Loucy (cell line): ENCODE data around the gene TLDC2.
A peak's percentile ranks its signal among the peaks of the same experiment; 100 is the strongest.

Source experiments
- H2AFZ ChIP-seq: fragments of 200-600 bp; sonication (generic); 2 replicates; pipeline ENCODE4 v1.6.0; 2016; ENCODE audit warnings: antibody characterized with exemption, mild to moderate bottlenecking, low read length, moderate library complexity
- H3F3A ChIP-seq: fragments of 200-600 bp; 2 replicates; pipeline ENCODE4 v1.6.0; 2016; ENCODE audit warnings: antibody characterized with exemption, low read depth, mild to moderate bottlenecking
- H3K27me3 ChIP-seq: fragments of 200-600 bp; sonication (generic); 2 replicates; pipeline ENCODE4 v1.6.1; 2014; ENCODE audit warnings: low read length, mild to moderate bottlenecking; ENCODE audit not compliant: insufficient read depth, poor library complexity, severe bottlenecking
- H3K36me3 ChIP-seq: fragments of 200-600 bp; sonication (generic); 2 replicates; pipeline ENCODE4 v1.6.1; 2016; ENCODE audit warnings: low read length; ENCODE audit not compliant: insufficient read depth
- H3K4me1 ChIP-seq: fragments of 200-600 bp; sonication (generic); 2 replicates; pipeline ENCODE4 v1.5.1; 2014; ENCODE audit warnings: low read length, mild to moderate bottlenecking; ENCODE audit not compliant: insufficient read depth, poor library complexity, severe bottlenecking
- H3K4me2 ChIP-seq: fragments of 200-600 bp; sonication (generic); 2 replicates; pipeline ENCODE4 v1.6.0; 2014; ENCODE audit warnings: antibody characterized with exemption, low read length, low read depth, mild to moderate bottlenecking; ENCODE audit not compliant: poor library complexity, severe bottlenecking
- H3K4me3 ChIP-seq: fragments of 200-600 bp; sonication (generic); 2 replicates; pipeline ENCODE4 v1.5.1; 2014; ENCODE audit warnings: low read length, mild to moderate bottlenecking, mixed read lengths; ENCODE audit not compliant: poor library complexity, severe bottlenecking
- H3K79me2 ChIP-seq: fragments of 200-600 bp; sonication (generic); 2 replicates; pipeline ENCODE4 v1.6.1; 2014; ENCODE audit warnings: low read length; ENCODE audit not compliant: insufficient read depth
- H3K9ac ChIP-seq: fragments of 200-600 bp; sonication (generic); 2 replicates; pipeline ENCODE4 v1.6.0; 2014; ENCODE audit warnings: mild to moderate bottlenecking, low read depth, low read length, moderate library complexity; ENCODE audit not compliant: poor library complexity, severe bottlenecking
- H3K9me2 ChIP-seq: fragments of 200-600 bp; sonication (generic); replicated peaks from 2 replicates; pipeline ENCODE4 v1.6.1; 2016; ENCODE audit warnings: low read depth, low read length, mixed read lengths
- H3K9me3 ChIP-seq: fragments of 200-600 bp; sonication (generic); 2 replicates; pipeline ENCODE4 v1.6.1; 2014; ENCODE audit warnings: mild to moderate bottlenecking, antibody characterized with exemption, low read length, low read depth; ENCODE audit not compliant: insufficient read depth
- H4K20me1 ChIP-seq: fragments of 200-600 bp; sonication (generic); 2 replicates; pipeline ENCODE4 v1.6.0; 2014; ENCODE audit warnings: antibody characterized with exemption, low read length, mild to moderate bottlenecking; ENCODE audit not compliant: insufficient read depth, poor library complexity, severe bottlenecking
- CTCF ChIP-seq: fragments of 200-600 bp; sonication (generic); conservative IDR thresholded peaks from 2 replicates; pipeline ENCODE4 v1.5.1; 2014; ENCODE audit warnings: mild to moderate bottlenecking, antibody characterized with exemption, low read length
- EZH2phosphoT487 ChIP-seq: fragments of 200-600 bp; IDR thresholded peaks from 2 replicates; pipeline ENCODE4 v1.6.1; 2018; ENCODE audit warnings: antibody characterized with exemption, mild to moderate bottlenecking, moderate library complexity, borderline replicate concordance

Gene TLDC2

GRCh38 chr20:36859700-36860330, 16.1 kb upstream of the TLDC2 start:
- Histone ChIP-seq H3K9ac (peak overlapping the region; percentile 63), H3F3A (0 out of 2 replicates have a peak, but pooled peaks cover 6% of the 10 kb centered on the region), H3K79me2 (peaks cover 30% of the 10 kb centered on the region; the same call in 1 of the 2 replicates), H3K4me1 (peaks cover 44% of the 10 kb centered on the region), H4K20me1 (peaks cover 21% of the 10 kb centered on the region), H3K4me3 (peak overlapping the region; percentile 68), H3K36me3 (no peaks in the 10 kb centered on the region), H3K27me3 (no peaks in the 10 kb centered on the region), H3K4me2 (peak overlapping the region; percentile 91), H3K9me2 (no peaks in the 10 kb centered on the region), H2AFZ (no peak overlapping the region), H3K9me3 (no peaks in the 10 kb centered on the region)
- no peak for TF ChIP-seq CTCF
- TF ChIP-seq EZH2phosphoT487: no peak

GRCh38 chr20:36860339-36860738, 15.6 kb upstream of the TLDC2 start:
- H3K27me3 ChIP-seq: no peaks in the 10 kb centered on the region
- peaks cover 44% of the 10 kb centered on the region for H3K4me1 ChIP-seq
- peak overlapping the region; percentile 63 for H3K9ac ChIP-seq
- no peaks in the 10 kb centered on the region for H3K9me3 ChIP-seq
- TF ChIP-seq EZH2phosphoT487: no peak
- TF ChIP-seq CTCF: no peak
- peaks cover 21% of the 10 kb centered on the region for H4K20me1 ChIP-seq
- peak overlapping the region; percentile 91 for H3K4me2 ChIP-seq
- H2AFZ ChIP-seq: no peak overlapping the region
- H3K4me3 ChIP-seq: peak overlapping the region; percentile 68
- peaks cover 30% of the 10 kb centered on the region; the same call in 1 of the 2 replicates for H3K79me2 ChIP-seq
- no peaks in the 10 kb centered on the region for H3K36me3 ChIP-seq
- H3K9me2 ChIP-seq: no peaks in the 10 kb centered on the region
- H3F3A ChIP-seq: 0 out of 2 replicates have a peak, but pooled peaks cover 6% of the 10 kb centered on the region

- Histone ChIP-seq H3K9me2 (no peaks in the 10 kb centered on the region), H3K4me3 (peak overlapping the region; percentile 68), H3K9me3 (no peaks in the 10 kb centered on the region), H3F3A (0 out of 2 replicates have a peak, but pooled peaks cover 6% of the 10 kb centered on the region), H3K4me1 (peaks cover 44% of the 10 kb centered on the region), H2AFZ (no peak overlapping the region), H3K27me3 (no peaks in the 10 kb centered on the region), H3K9ac (peak overlapping the region; percentile 63), H4K20me1 (peaks cover 21% of the 10 kb centered on the region), H3K79me2 (peaks cover 30% of the 10 kb centered on the region; the same call in 1 of the 2 replicates), H3K4me2 (peak overlapping the region; percentile 91), H3K36me3 (no peaks in the 10 kb centered on the region)
- TF ChIP-seq EZH2phosphoT487 (no peak), CTCF (no peak)
Measured at GRCh38 chr20:36860811-36861624, 14.9 kb upstream of the TLDC2 start.
